ENCODE results near the gene LAMP1.

GRCh38 chr13:113327766-113328471 is 30.9 kb downstream of the LAMP1 start:
- TF ChIP-seq, protein P1, sequence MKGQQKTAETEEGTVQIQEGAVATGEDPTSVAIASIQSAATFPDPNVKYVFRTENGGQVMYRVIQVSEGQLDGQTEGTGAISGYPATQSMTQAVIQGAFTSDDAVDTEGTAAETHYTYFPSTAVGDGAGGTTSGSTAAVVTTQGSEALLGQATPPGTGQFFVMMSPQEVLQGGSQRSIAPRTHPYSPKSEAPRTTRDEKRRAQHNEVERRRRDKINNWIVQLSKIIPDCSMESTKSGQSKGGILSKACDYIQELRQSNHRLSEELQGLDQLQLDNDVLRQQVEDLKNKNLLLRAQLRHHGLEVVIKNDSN (IDR thresholded peaks at IDR 0.05), result no peak
- no peak for TF ChIP-seq MAX (IDR thresholded peaks at IDR 0.05)
- TF ChIP-seq EGR1 (IDR thresholded peaks at IDR 0.05), result no peak
- no peak for TF ChIP-seq EP300 (IDR thresholded peaks at IDR 0.05; ENCODE audit: borderline replicate concordance)
- no peak for TF ChIP-seq TAF1 (IDR thresholded peaks at IDR 0.05; ENCODE audit: low read depth)
- TF ChIP-seq TEAD4 (IDR thresholded peaks at IDR 0.05), result no peak
- TF ChIP-seq YY1 (IDR thresholded peaks at IDR 0.05; ENCODE audit: low read depth), result no peak
- no peak for TF ChIP-seq REST (IDR thresholded peaks at IDR 0.05; ENCODE audit: low read depth)
- no peak for TF ChIP-seq RAD21 (IDR thresholded peaks at IDR 0.05; ENCODE audit: low read depth)
- no peak for TF ChIP-seq NFIC (IDR thresholded peaks at IDR 0.05)
- TF ChIP-seq TCF12 (IDR thresholded peaks at IDR 0.05; ENCODE audit: low read depth), result no peak
- no peak for TF ChIP-seq FOXM1 (IDR thresholded peaks at IDR 0.05; ENCODE audit: borderline replicate concordance, low read depth)
- TF ChIP-seq CREB1 (IDR thresholded peaks at IDR 0.05; ENCODE audit: low read depth), result no peak
